ENCODE measurements around the gene TMEM88. TPM values are rescaled to one million over a fixed set of nuclear protein-coding genes. Genes with fewer than 3 reads are reported as not detected.

The TMEM88 gene, protein sequence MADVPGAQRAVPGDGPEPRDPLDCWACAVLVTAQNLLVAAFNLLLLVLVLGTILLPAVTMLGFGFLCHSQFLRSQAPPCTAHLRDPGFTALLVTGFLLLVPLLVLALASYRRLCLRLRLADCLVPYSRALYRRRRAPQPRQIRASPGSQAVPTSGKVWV
- total RNA-seq (59.6 and 73.3 TPM in 2 replicates), polyA plus RNA-seq (241 and 328 TPM in 2 replicates)

DNA sequence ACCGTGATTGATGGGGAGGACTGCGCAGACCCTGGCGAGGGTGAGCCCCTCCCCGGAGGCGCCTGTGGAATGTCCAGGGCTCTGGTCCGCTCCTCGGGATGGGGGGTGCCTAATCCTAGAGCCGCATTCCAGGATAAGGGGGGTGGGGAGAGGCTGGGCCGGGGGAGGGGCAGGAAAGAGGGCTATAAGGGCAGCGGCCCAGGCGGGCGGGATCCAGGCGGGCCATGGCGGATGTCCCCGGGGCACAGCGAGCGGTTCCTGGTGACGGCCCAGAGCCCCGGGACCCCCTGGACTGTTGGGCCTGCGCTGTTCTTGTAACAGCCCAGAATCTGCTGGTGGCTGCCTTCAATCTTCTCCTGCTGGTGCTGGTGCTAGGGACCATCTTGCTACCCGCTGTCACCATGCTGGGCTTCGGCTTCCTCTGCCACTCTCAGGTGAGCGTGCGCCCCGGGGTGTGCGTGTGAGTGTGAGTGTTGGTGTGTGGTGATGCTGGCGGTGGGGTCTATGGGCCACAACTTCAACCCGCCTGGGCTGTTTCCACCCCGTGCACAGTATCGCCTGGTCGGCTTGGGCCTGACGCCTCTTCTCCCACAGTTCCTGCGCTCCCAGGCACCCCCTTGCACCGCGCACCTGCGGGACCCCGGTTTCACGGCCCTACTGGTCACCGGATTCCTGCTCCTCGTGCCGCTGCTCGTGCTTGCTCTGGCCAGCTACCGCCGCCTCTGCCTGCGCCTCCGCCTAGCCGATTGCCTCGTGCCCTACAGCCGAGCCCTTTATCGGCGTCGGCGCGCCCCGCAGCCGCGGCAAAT lies at the start of gene TMEM88:
TMEM88 (plus strand) TSS at position 216 of the 809 bp plus-strand sequence; CDS start at position 225, 9 bp downstream.
- no peaks in the 10 kb centered on the region for H3K27me3 ChIP-seq
- peaks cover 31% of the 10 kb centered on the region for H4K20me1 ChIP-seq (ENCODE audit: insufficient read depth, poor library complexity, severe bottlenecking)
- peaks cover 34% of the 10 kb centered on the region for H3K4me1 ChIP-seq (ENCODE audit: insufficient read depth)
- H3K9me3 ChIP-seq (ENCODE audit: low read depth): no peaks in the 10 kb centered on the region
- peak within 1 kb of the TSS; percentile 91 for H3K27ac ChIP-seq
- H2AFZ ChIP-seq: no peak within 1 kb of the TSS
- no peaks in the 10 kb centered on the region for H3K9me2 ChIP-seq (replicated peaks; ENCODE audit: insufficient read depth)
- DNase-seq (ENCODE audit: low spot score): peak; percentile 46
- no peaks in the 10 kb centered on the region for H3K36me3 ChIP-seq (replicated peaks; ENCODE audit: insufficient read depth, low read depth)
- 45% methylated on average over 48 of the region's 57 CpGs for WGBS (ENCODE audit: low lambda C conversion rate, missing lambda C conversion rate)
- TF ChIP-seq, protein P1, sequence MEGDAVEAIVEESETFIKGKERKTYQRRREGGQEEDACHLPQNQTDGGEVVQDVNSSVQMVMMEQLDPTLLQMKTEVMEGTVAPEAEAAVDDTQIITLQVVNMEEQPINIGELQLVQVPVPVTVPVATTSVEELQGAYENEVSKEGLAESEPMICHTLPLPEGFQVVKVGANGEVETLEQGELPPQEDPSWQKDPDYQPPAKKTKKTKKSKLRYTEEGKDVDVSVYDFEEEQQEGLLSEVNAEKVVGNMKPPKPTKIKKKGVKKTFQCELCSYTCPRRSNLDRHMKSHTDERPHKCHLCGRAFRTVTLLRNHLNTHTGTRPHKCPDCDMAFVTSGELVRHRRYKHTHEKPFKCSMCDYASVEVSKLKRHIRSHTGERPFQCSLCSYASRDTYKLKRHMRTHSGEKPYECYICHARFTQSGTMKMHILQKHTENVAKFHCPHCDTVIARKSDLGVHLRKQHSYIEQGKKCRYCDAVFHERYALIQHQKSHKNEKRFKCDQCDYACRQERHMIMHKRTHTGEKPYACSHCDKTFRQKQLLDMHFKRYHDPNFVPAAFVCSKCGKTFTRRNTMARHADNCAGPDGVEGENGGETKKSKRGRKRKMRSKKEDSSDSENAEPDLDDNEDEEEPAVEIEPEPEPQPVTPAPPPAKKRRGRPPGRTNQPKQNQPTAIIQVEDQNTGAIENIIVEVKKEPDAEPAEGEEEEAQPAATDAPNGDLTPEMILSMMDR (IDR thresholded peaks at IDR 0.05; ENCODE audit: poor library complexity): no peak
- TF ChIP-seq EZH2 (IDR thresholded peaks at IDR 0.05; ENCODE audit: borderline replicate concordance) (no peak), EZH2phosphoT487 (IDR thresholded peaks at IDR 0.05; ENCODE audit: low read depth, severe bottlenecking, unreplicated experiment) (no peak)
- peak within 1 kb of the TSS; percentile 93 for H3K4me2 ChIP-seq
- no peak within 1 kb of the TSS for H3K4me3 ChIP-seq
- H3K79me2 ChIP-seq: peaks cover 43% of the 10 kb centered on the region

DNA sequence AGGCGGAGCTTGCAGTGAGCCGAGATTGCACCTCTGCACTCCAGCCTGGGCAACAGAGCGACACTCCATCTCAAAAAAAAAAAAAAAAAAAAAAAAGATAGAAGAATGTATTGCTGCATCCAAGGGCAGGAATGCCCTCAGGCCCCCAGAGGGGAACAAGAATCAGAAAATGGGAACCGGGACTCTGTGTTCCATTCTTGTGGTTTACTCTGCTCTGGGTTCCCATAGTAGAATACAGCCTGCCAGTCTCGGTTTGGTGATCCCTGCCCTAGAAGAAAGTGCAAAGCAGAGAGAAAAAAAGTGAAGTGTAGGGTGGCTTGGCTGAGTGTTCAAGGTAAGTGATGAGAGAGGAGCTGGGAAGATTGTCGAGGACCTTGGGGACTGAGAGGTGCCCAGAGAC lies 48.3 kb upstream of the TMEM88 start:
- no peak overlapping the region for H3K4me2 ChIP-seq
- DNase-seq (ENCODE audit: low spot score): no peak
- no peaks in the 10 kb centered on the region for H3K9me2 ChIP-seq (replicated peaks; ENCODE audit: insufficient read depth)
- 94% methylated on average over 6 of the region's 6 CpGs for WGBS (ENCODE audit: low lambda C conversion rate, missing lambda C conversion rate)
- H3K36me3 ChIP-seq (replicated peaks; ENCODE audit: insufficient read depth, low read depth): no peaks in the 10 kb centered on the region
- H3K27me3 ChIP-seq: no peaks in the 10 kb centered on the region
- no peaks in the 10 kb centered on the region for H4K20me1 ChIP-seq (ENCODE audit: insufficient read depth, poor library complexity, severe bottlenecking)
- H3K4me1 ChIP-seq (ENCODE audit: insufficient read depth): no peaks in the 10 kb centered on the region
- H3K9me3 ChIP-seq (ENCODE audit: low read depth): no peaks in the 10 kb centered on the region
- no peaks in the 10 kb centered on the region for H3K79me2 ChIP-seq
- TF ChIP-seq, protein P1 (IDR thresholded peaks at IDR 0.05; ENCODE audit: poor library complexity): no peak
- no peak for TF ChIP-seq EZH2 (IDR thresholded peaks at IDR 0.05; ENCODE audit: borderline replicate concordance)
- no peak for TF ChIP-seq EZH2phosphoT487 (IDR thresholded peaks at IDR 0.05; ENCODE audit: low read depth, severe bottlenecking, unreplicated experiment)
- H3K4me3 ChIP-seq: no peak overlapping the region
- no peak overlapping the region for H3K27ac ChIP-seq
- H2AFZ ChIP-seq: no peak overlapping the region

DNA sequence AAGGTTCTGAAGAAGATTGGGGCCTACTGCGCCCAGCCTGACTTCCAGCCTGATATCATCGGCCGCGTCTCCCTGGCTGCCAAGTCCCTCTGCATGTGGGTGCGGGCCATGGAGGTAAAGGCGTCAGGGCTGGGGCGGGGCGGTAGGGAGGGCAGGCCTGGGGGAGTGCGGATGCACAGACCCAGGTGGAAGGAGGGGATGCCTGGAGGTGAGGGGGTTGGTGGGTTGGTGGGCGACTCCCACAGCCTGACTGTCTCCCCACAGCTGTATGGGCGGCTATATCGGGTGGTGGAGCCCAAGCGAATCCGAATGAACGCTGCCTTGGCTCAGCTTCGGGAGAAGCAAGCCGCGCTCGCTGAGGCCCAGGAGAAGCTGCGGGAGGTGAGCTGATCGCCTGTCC lies 47.7 kb upstream of the TMEM88 start:
- Histone ChIP-seq H3K36me3 (replicated peaks; ENCODE audit: insufficient read depth, low read depth) (no peaks in the 10 kb centered on the region), H3K9me2 (replicated peaks; ENCODE audit: insufficient read depth) (no peaks in the 10 kb centered on the region), H3K79me2 (no peaks in the 10 kb centered on the region), H3K4me3 (no peak overlapping the region), H3K27me3 (no peaks in the 10 kb centered on the region), H3K4me1 (ENCODE audit: insufficient read depth) (no peaks in the 10 kb centered on the region), H3K4me2 (no peak overlapping the region), H3K9me3 (ENCODE audit: low read depth) (no peaks in the 10 kb centered on the region), H2AFZ (no peak overlapping the region), H3K27ac (no peak overlapping the region), H4K20me1 (ENCODE audit: insufficient read depth, poor library complexity, severe bottlenecking) (no peaks in the 10 kb centered on the region)
- no peak for DNase-seq (ENCODE audit: low spot score)
- 96% methylated on average over 16 of the region's 21 CpGs for WGBS (ENCODE audit: low lambda C conversion rate, missing lambda C conversion rate)
- TF ChIP-seq, protein P1 (IDR thresholded peaks at IDR 0.05; ENCODE audit: poor library complexity): no peak
- TF ChIP-seq EZH2phosphoT487 (IDR thresholded peaks at IDR 0.05; ENCODE audit: low read depth, severe bottlenecking, unreplicated experiment): no peak
- no peak for TF ChIP-seq EZH2 (IDR thresholded peaks at IDR 0.05; ENCODE audit: borderline replicate concordance)

Data from hepatocyte (in vitro differentiated cells).